Transverse colon (tissue), 4 donors: ENCODE measurements around the gene ZFP62. TPM values are rescaled to one million over a fixed set of nuclear protein-coding genes. Genes with fewer than 3 reads are reported as not detected.
"Not testable (repeated sequence)": the region's sequence is repeated elsewhere in the genome, so short reads cannot be mapped to it uniquely, and the experiment has no call there.

ENCODE experiments used
- DNase-seq: peaks from one replicate; pipeline ENCODE4 v3.0.0-alpha.2; 2019
- H3K27ac ChIP-seq, 4 donors: fragments of 200-600 bp; sonication (generic); 2 replicates each; pipeline ENCODE4 v1.5.1; 2016 to 2018; ENCODE audit warnings: inconsistent platforms in 4 of 4
- H3K27me3 ChIP-seq: fragments of 200-600 bp; sonication (generic); 2 replicates; pipeline ENCODE4 v1.5.1; 2017; ENCODE audit warnings: inconsistent platforms
- H3K36me3 ChIP-seq, 4 donors: fragments of 200-600 bp; sonication (generic); 2 replicates each; pipeline ENCODE4 v1.5.1; 2017 to 2019; ENCODE audit warnings: inconsistent platforms in 4 of 4
- H3K4me1 ChIP-seq, 4 donors: fragments of 200-600 bp; sonication (generic); 2 replicates each; pipeline ENCODE4 v1.5.1; 2017 to 2020; ENCODE audit warnings: inconsistent platforms in 4 of 4
- H3K4me3 ChIP-seq, 4 donors: fragments of 200-600 bp; sonication (generic); 1 replicate in 1 of 4; 2 replicates in 3 of 4; pipeline versions ENCODE4 v1.5.1 to v1.6.1; 2017 to 2019; ENCODE audit warnings: inconsistent platforms in 4 of 4
- H3K9me3 ChIP-seq, 2 donors: fragments of 200-600 bp; sonication (generic); 2 replicates each; pipeline ENCODE4 v1.5.1; 2017 to 2019; ENCODE audit warnings: inconsistent platforms in 2 of 2
- EP300 ChIP-seq: sonication (generic); formaldehyde crosslinking; IDR thresholded peaks from one replicate; pipeline ENCODE4 v1.6.1; 2017; ENCODE audit warnings: antibody characterized with exemption, low read depth
- POLR2A ChIP-seq: fragments of 450-650 bp; IDR thresholded peaks from one replicate; pipeline ENCODE4 v1.6.1; 2016; ENCODE audit warnings: antibody characterized with exemption, mild to moderate bottlenecking, moderate library complexity
- POLR2AphosphoS5 ChIP-seq, 3 donors: sonication (generic); formaldehyde crosslinking; IDR thresholded peaks; one replicate each; pipeline ENCODE4 v1.6.1; 2016; ENCODE audit warnings: antibody characterized with exemption in 3 of 3
- WGBS, 2 donors: methylation state at CpG; one replicate each; pipeline ENCODE4 v1.1.5; 2018; ENCODE audit warnings: low coverage in 1 of 2; 5-methylcytosine and 5-hydroxymethylcytosine counted together
- in situ Hi-C, 4 donors: fragments of 200-750 bp; cut with MboI; loops; one replicate each; pipeline versions ENCODE4 v1.15.0 to v1.15.1; 2017; ENCODE audit warnings: low sequenced_read_pairs in 3 of 4, low pct_ligation_motif_present in 1 of 4, low pct_unique_long_range_greater_than_20kb in 1 of 4
- intact Hi-C: fragments of 100-400 bp; cut with DNase I; formaldehyde crosslinking; loops from one replicate; pipeline ENCODE4 v1.15.1; 2023; ENCODE audit warnings: low total_unique reads
- total RNA-seq, 4 donors: library from RNA; depleted of rRNA; stranded (reverse); fragments of >200 nt; gene quantifications; one replicate each; pipeline ENCODE4 v1.1.0, GENCODE V29; 2016
- TF ChIP-seq, protein P1 (sequence below), 5 experiments: fragments of 200-600 bp in 3 of 5; fragments of 450-650 bp in 2 of 5; sonication (generic) in 3 of 5; IDR thresholded peaks; 1 replicate in 2 of 5; 2 replicates in 3 of 5; pipeline ENCODE4 v1.5.1; 2016 to 2017; ENCODE audit warnings: antibody characterized with exemption in 5 of 5, inconsistent platforms in 3 of 5, mild to moderate bottlenecking in 2 of 5, moderate library complexity in 1 of 5

The ZFP62 gene
- total RNA-seq, 4 donors from 2014 or later = 4.1 to 35.7 (median 26.9) TPM

- intact Hi-C loops = no loop called here
- Histone ChIP-seq H3K27me3 (no peaks in the 10 kb centered on the region), H3K9me3 (peaks cover 0 to 2% of the 10 kb centered on the region in 2 donors), H3K4me1 (peaks cover 0 to 8% (median 6%) of the 10 kb centered on the region in 4 donors), H3K36me3 (no peaks in the 10 kb centered on the region), H3K27ac (peak within 1 kb of the TSS; percentile 68 to 86 (median 79)), H3K4me3 (peak within 1 kb of the TSS in 2 of 4 donors; percentile 18 to 28)
- peak; percentile 81 for TF ChIP-seq POLR2A
- TF ChIP-seq POLR2AphosphoS5 (IDR thresholded peaks at IDR 0.05) = peak in 2 of 3 donors; percentile 75 to 89
- no peak for TF ChIP-seq EP300
- TF ChIP-seq, protein P1, sequence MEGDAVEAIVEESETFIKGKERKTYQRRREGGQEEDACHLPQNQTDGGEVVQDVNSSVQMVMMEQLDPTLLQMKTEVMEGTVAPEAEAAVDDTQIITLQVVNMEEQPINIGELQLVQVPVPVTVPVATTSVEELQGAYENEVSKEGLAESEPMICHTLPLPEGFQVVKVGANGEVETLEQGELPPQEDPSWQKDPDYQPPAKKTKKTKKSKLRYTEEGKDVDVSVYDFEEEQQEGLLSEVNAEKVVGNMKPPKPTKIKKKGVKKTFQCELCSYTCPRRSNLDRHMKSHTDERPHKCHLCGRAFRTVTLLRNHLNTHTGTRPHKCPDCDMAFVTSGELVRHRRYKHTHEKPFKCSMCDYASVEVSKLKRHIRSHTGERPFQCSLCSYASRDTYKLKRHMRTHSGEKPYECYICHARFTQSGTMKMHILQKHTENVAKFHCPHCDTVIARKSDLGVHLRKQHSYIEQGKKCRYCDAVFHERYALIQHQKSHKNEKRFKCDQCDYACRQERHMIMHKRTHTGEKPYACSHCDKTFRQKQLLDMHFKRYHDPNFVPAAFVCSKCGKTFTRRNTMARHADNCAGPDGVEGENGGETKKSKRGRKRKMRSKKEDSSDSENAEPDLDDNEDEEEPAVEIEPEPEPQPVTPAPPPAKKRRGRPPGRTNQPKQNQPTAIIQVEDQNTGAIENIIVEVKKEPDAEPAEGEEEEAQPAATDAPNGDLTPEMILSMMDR (IDR thresholded peaks at IDR 0.05) = no peak
- peak; percentile 70 for DNase-seq
- in situ Hi-C loops = no loop called here
- 68% methylated on average over 3 to 9 of the region's 9 CpGs for WGBS, 2 donors
These were observed 37.7 kb upstream of the ZFP62 start, which contains the start of gene BTNL8 for GRCh38 chr5:180898621-180899246. BTNL8 (plus strand) TSS chr5:180899159; CDS start chr5:180899311, 152 bp downstream.

DNA sequence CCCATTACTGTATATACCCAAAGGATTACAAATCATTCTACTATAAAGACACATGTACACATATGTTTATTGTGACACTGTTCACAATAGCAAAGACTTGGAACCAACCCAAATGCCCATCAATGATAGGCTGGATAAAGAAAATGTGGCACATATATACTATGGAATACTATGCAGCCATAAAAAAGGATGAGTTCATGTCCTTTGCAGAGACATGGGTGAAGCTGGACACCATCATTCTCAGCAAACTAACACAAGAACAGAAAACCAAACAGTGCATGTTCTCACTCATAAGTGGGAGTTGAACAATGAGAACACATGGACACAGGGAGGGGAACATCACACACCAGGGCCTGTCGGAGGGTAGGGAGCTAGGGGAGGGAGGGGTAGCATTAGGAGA is 34.3 kb upstream of the ZFP62 start:
- intact Hi-C loops, H3K4me1 ChIP-seq, H3K36me3 ChIP-seq, H3K27me3 ChIP-seq, H3K4me3 ChIP-seq, H3K27ac ChIP-seq, H3K9me3 ChIP-seq, in situ Hi-C loops, DNase-seq: not testable (repeated sequence)
- 96% methylated on average over 1 of the region's 1 CpG; no CpG with 5 or more reads in 1 of the 2 donors for WGBS, 2 donors

DNA sequence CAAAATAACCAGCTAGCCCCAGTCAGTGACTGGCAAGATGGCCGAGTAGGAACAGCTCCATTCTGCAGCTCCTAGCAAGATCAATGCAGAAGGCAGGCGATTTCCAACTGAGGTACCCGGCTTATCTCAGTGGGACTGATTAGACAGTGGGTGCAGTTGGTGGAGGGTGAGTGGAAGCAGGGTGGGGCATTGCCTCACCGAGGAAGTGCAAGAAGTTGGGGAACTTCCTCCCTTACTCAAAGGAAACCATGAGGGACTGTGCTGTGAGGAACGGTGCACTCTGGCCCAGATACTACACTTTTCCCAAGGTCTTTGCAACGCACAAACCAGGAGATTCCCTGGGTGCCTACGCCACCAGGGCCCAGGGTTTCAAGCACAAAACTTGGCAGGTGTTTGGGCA is 28.3 kb upstream of the ZFP62 start:
- WGBS, 2 donors = 71 to 82% methylated on average over 4 to 7 of the region's 7 CpGs
- TF ChIP-seq POLR2A (no peak), EP300 (no peak), POLR2AphosphoS5 (IDR thresholded peaks at IDR 0.05) (no peak)
- TF ChIP-seq, protein P1 (IDR thresholded peaks at IDR 0.05) = no peak
- Histone ChIP-seq H3K4me3 (no peak overlapping the region), H3K27me3 (peaks cover 10% of the 10 kb centered on the region), H3K27ac (no peak overlapping the region), H3K36me3 (no peaks in the 10 kb centered on the region), H3K4me1 (peaks cover 0 to 15% (median 3%) of the 10 kb centered on the region in 4 donors), H3K9me3 (no peaks in the 10 kb centered on the region)
- in situ Hi-C loops (no loop called here), intact Hi-C loops (no loop called here)
- DNase-seq = no peak

GRCh38 chr5:180885845-180886529 is 24.9 kb upstream of the ZFP62 start:
- not testable (repeated sequence) for H3K4me3 ChIP-seq

GRCh38 chr5:180875860-180876426 is 14.9 kb upstream of the ZFP62 start:
- in situ Hi-C loops = no loop called here
- WGBS, 2 donors = 72 to 83% methylated on average over 7 to 10 of the region's 10 CpGs
- Histone ChIP-seq H3K27ac (no peak overlapping the region), H3K4me3 (no peak overlapping the region), H3K27me3 (no peaks in the 10 kb centered on the region), H3K9me3 (no peaks in the 10 kb centered on the region), H3K4me1 (peaks cover 0 to 5% (median 2%) of the 10 kb centered on the region in 4 donors), H3K36me3 (no peaks in the 10 kb centered on the region)
- TF ChIP-seq, protein P1 (IDR thresholded peaks at IDR 0.05) = no peak
- TF ChIP-seq POLR2AphosphoS5 (IDR thresholded peaks at IDR 0.05) = no peak
- peak; percentile 42 for TF ChIP-seq EP300
- DNase-seq = no peak
- intact Hi-C loops = no loop called here

More at GRCh38 chr5:180885845-180886529, 24.9 kb upstream of the ZFP62 start:
- intact Hi-C loops, H3K36me3 ChIP-seq, in situ Hi-C loops, H3K9me3 ChIP-seq: not testable (repeated sequence)
- H3K27me3 ChIP-seq = peaks cover 10% of the 10 kb centered on the region
- peak; percentile 87 for DNase-seq
- peak overlapping the region; percentile 81 to 83 (median 81) for H3K27ac ChIP-seq
- peak in 2 of 3 donors; percentile 57 to 71 for TF ChIP-seq POLR2AphosphoS5 (IDR thresholded peaks at IDR 0.05)
- TF ChIP-seq POLR2A = peak; percentile 56
- 52% methylated on average over 11 of the region's 11 CpGs; no CpG with 5 or more reads in 1 of the 2 donors for WGBS, 2 donors
- peaks cover 0 to 15% (median 3%) of the 10 kb centered on the region in 4 donors for H3K4me1 ChIP-seq
